Muscle of arm (tissue), 12 donors: ENCODE measurements around the gene PRR19. TPM values are rescaled to one million over a fixed set of nuclear protein-coding genes. Genes with fewer than 3 reads are reported as not detected.

Experiments used
- DNase-seq: peaks from one replicate; pipeline ENCODE4 v3.0.0-alpha.2; 2013
- polyA plus RNA-seq, 12 donors: library from polyadenylated mRNA; unstranded; fragments of 120-200 nt; gene quantifications; one replicate each; pipeline ENCODE4 v1.2.1, GENCODE V29; 2013; ENCODE audit not compliant: insufficient read length in 12 of 12

Gene PRR19
- polyA plus RNA-seq, 12 donors, result 0.34 to 1.8 (median 0.62) TPM; not detected in 2

DNA sequence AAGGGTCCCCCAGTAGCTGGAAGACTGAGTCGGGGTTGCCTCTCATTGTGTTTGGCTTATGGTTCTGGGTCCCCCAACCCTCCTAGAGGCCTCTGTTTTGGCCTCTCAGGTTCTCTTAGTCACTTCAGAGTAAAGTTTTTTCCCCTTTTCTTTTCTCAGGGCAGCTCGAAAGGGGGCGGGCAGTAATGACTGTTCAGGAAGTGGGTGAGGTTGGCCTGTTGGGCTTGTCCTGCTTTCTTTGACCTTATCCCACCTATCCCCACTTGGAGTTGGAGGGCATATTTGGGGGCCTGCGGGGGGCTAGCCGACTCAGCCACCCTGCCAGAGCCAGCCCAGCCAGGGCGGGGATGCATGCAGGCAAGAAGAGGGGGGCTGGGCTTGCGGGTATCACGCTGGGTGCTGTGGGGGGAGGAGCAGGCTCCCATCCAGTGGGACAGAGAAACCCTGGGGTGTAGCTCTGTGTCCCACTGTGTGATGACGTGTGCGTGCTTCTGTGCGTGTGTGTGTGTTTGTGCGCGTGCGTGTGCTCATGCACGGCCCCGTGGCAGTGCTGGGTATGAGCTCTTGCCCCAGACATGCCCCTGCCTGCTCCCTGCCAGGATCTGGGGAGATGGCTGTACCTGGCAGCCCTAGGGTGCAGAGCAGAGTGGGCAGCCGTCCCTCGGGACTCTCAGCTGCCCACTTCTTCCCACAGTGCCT lies 31.4 kb upstream of the PRR19 start:
- DNase-seq, result no peak

- DNase-seq, result no peak
These were observed 30.9 kb upstream of the PRR19 start for GRCh38 chr19:42271045-42271419.

DNA sequence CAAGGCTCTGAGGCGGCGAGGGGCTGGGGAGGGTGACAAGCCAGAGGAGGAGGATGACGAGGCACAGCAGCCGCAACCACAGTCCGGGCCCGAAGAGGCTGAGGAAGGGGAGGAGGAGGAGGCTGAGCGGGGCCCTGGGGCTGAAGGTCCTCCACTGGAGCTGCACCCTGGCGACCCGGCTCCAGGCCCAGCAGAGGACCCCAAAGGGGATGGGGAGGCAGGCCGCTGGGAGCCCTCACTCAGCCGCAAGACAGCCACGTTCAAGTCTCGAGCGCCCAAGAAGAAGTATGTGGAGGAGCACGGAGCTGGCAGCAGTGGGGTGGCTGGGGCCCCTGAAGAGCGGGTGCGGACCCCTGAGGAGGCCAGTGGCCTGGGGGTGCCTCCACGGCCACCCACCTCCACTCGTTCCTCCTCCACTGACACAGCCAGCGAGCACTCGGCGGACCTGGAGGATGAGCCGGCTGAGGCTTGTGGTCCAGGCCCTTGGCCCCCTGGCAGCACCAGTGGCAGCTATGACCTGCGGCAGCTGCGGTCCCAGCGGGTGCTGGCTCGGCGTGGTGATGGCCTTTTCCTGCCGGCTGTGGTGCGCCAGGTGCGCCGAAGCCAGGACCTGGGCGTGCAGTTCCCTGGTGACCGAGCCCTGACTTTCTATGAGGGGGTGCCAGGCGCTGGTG lies 29.9 kb upstream of the PRR19 start:
- DNase-seq, result no peak

DNA sequence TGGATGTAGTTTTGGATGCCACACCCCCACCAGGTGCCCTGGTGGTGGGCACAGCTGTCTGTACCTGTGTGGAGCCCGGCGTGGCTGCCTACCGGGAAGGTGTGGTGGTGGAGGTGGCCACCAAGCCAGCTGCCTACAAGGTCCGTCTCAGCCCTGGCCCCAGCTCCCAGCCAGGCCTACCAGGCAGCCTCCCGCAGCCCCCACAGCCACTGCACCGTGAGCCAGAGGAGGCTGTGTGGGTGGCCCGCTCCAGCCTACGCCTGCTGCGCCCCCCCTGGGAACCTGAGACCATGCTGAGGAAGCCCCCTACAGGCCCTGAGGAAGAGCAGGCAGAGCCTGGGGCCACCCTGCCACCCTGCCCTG lies 29.4 kb upstream of the PRR19 start:
- no peak for DNase-seq

GRCh38 chr19:42272989-42273406 lies 28.9 kb upstream of the PRR19 start:
- no peak for DNase-seq

GRCh38 chr19:42273407-42274064 lies 28.4 kb upstream of the PRR19 start:
- DNase-seq, result no peak

DNA sequence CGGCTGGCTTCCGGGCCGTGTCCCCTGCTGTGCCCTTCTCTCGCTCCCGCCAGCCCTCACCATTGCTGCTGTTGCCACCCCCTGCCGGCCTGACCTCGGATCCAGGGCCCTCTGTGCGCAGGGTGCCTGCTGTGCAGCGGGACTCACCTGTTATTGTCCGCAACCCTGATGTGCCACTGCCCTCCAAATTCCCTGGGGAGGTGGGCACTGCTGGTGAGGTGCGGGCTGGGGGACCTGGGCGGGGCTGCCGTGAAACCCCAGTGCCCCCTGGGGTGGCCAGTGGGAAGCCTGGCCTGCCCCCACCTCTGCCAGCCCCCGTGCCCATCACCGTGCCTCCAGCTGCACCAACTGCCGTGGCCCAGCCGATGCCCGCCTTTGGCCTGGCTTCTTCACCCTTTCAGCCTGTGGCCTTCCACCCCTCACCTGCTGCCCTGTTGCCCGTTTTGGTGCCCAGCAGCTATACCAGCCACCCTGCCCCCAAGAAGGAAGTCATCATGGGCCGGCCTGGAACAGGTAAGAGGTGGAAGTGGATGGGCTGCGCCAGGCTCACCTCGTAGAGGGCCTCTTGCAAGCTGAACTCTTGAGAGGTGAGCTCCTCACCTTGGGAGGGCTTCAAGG lies 27.8 kb upstream of the PRR19 start:
- DNase-seq, result no peak

DNA sequence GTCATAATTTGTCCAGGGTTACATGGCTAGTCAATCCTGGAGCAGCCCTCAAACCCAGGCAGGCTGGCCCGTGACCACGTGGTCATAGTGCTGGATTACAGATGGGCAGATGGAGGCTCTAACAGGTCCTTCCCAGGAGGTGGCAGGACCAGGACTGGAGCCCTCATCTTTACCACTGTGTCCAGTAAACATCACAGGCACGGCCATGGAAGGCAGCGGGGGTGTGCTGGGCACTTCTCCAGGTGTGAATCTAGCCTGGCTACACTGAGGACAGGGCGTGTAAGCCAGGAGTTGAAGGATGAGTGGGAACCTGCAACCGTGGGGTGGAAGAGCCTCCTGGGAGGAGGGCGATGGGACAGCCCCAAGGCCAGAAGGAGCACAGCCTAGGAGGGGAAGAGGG lies 26.8 kb upstream of the PRR19 start:
- no peak for DNase-seq

GRCh38 chr19:42275517-42275916 lies 26.4 kb upstream of the PRR19 start:
- no peak for DNase-seq

- no peak for DNase-seq
These were observed 25.6 kb upstream of the PRR19 start for GRCh38 chr19:42276284-42276683.

- DNase-seq, result no peak
These were observed 25.1 kb upstream of the PRR19 start for GRCh38 chr19:42276821-42277220.

GRCh38 chr19:42277821-42278451 lies 24.0 kb upstream of the PRR19 start:
- DNase-seq, result no peak

DNA sequence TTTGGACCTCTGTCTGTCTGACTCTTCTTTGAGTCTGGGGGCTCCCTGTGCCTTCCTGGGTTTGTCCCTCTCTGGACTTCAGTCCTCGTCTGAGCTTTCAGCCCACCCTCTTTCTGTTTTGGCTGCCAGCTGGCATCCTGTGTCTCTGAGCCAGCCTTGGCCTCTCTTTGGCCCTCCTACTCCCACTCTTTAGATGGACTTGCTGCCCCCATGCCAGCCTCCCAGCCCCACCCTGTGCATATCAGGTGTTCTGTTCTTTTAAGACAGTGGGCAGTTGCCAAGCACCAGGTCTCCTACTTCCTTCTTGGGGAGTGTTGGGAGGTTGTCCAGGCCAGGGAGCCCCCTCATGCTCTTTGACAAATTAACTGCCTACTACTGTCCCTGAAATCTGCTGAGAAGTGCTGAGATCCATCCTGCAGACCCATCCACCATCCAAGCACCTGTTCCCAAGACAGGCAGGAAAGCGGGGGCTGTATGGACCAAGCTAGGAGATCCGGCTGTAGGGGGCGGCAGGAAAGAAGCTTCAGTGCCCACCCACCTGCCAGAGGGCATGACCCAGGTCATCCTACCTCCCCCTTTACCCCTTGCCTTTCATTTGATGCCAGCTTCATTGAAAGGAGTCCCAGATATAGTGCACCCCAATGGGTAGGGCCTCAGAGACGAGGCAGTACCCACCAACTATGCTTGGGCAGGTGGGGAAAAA lies 23.3 kb upstream of the PRR19 start:
- DNase-seq, result no peak

- DNase-seq, result no peak
These were observed 22.6 kb upstream of the PRR19 start for GRCh38 chr19:42279155-42279901.

GRCh38 chr19:42279902-42280814 lies 21.8 kb upstream of the PRR19 start:
- peak; percentile 93 for DNase-seq

DNA sequence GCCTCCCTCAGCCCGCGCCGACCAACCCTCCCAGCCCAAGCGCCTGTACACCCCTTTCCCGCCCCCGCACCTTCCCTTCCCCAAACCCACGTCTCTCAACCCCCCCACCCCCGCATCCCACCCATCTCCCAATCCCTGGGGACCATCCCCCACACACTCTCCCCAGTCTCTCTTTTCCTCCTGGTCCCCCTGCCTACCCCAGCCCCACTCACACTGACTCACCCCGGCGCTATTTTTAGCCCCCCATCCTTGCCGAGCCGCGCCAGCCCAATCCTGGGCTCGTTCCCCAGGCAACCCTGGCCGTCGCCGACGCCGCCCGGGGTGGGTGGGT lies 21.2 kb upstream of the PRR19 start:
- DNase-seq, result no peak

- DNase-seq, result no peak
These were observed 20.6 kb upstream of the PRR19 start for GRCh38 chr19:42281146-42281826.

- no peak for DNase-seq
These were observed 19.8 kb upstream of the PRR19 start for GRCh38 chr19:42281827-42282762.
